Astrocyte of the cerebellum (primary cell): ENCODE results near the gene ATP6V1C2.

Experiments
- DNase-seq: peaks from one replicate; pipeline ENCODE4 v3.0.0-alpha.2; 2011; ENCODE audit warnings: low read depth
- H3K4me3 ChIP-seq: 2 replicates; pipeline ENCODE4 v1.5.1; 2011; ENCODE audit warnings: mild to moderate bottlenecking, low read depth, low read length, moderate library complexity
- CTCF ChIP-seq: IDR thresholded peaks from 2 replicates; pipeline ENCODE4 v1.5.1; 2012; ENCODE audit warnings: low read length, low read depth, moderate library complexity, mild to moderate bottlenecking; ENCODE audit errors: missing control alignments
- in situ Hi-C: cut with HindIII; loops from 2 replicates; pipeline ENCODE4 v1.10.0; 2017; ENCODE audit warnings: low sequenced_read_pairs

ATP6V1C2 gene

GRCh38 chr2:10771786-10772185 is 50.4 kb downstream of the ATP6V1C2 start:
- in situ Hi-C loops, result no loop called here
- DNase-seq, result no peak
- no peak overlapping the region for H3K4me3 ChIP-seq
- no peak for TF ChIP-seq CTCF

GRCh38 chr2:10772201-10772867 is 50.9 kb downstream of the ATP6V1C2 start:
- H3K4me3 ChIP-seq, result no peak overlapping the region
- no peak for TF ChIP-seq CTCF
- in situ Hi-C loops, result no loop called here
- no peak for DNase-seq

- no peak for DNase-seq
- in situ Hi-C loops, result no loop called here
- no peak for TF ChIP-seq CTCF
- H3K4me3 ChIP-seq, result no peak overlapping the region
Measured at GRCh38 chr2:10772868-10773215, 51.4 kb downstream of the ATP6V1C2 start.

- no peak overlapping the region for H3K4me3 ChIP-seq
- no peak for DNase-seq
- in situ Hi-C loops, result no loop called here
- no peak for TF ChIP-seq CTCF
Measured at GRCh38 chr2:10773821-10774341, 52.5 kb downstream of the ATP6V1C2 start.

- no peak for DNase-seq
- in situ Hi-C loops, result no loop called here
Measured at GRCh38 chr2:10774394-10774793, 53.0 kb downstream of the ATP6V1C2 start.

GRCh38 chr2:10775021-10775780 is 53.8 kb downstream of the ATP6V1C2 start:
- no peak overlapping the region for H3K4me3 ChIP-seq
- TF ChIP-seq CTCF, result no peak
- in situ Hi-C loops, result no loop called here
- no peak for DNase-seq

More at GRCh38 chr2:10774394-10774793, 53.0 kb downstream of the ATP6V1C2 start:
- no peak overlapping the region for H3K4me3 ChIP-seq
- no peak for TF ChIP-seq CTCF
